ENCODE measurements around the gene IL20RA.

IL20RA gene

GRCh38 chr6:137043710-137044365 lies 927 bp downstream of the IL20RA start:
- DNase-seq, result no peak

- no peak for DNase-seq
Measured at GRCh38 chr6:137040393-137040792, 4.4 kb downstream of the IL20RA start.

GRCh38 chr6:137039010-137039409 lies 5.8 kb downstream of the IL20RA start:
- DNase-seq, result no peak

- no peak for DNase-seq
Measured at GRCh38 chr6:137036566-137037300, 8.0 kb downstream of the IL20RA start.

- peak; percentile 83 for DNase-seq
Measured at GRCh38 chr6:137033828-137034227, 10.9 kb downstream of the IL20RA start.

GRCh38 chr6:137031122-137031521 lies 13.6 kb downstream of the IL20RA start:
- DNase-seq, result no peak

GRCh38 chr6:137028912-137029311 lies 15.9 kb downstream of the IL20RA start:
- DNase-seq, result no peak

- DNase-seq, result peak; percentile 47
Measured at GRCh38 chr6:137025786-137026730, 18.7 kb downstream of the IL20RA start.

GRCh38 chr6:137024237-137024990 lies 20.4 kb downstream of the IL20RA start:
- DNase-seq, result no peak

- no peak for DNase-seq
Measured at GRCh38 chr6:137020776-137021175, 24.0 kb downstream of the IL20RA start.

- DNase-seq, result no peak
Measured at GRCh38 chr6:137019476-137020272, 25.1 kb downstream of the IL20RA start.

- DNase-seq, result no peak
Measured at GRCh38 chr6:137017081-137017480, 27.7 kb downstream of the IL20RA start.

- no peak for DNase-seq
Measured at GRCh38 chr6:137016356-137016755, 28.4 kb downstream of the IL20RA start.

GRCh38 chr6:137015943-137016342 lies 28.8 kb downstream of the IL20RA start:
- DNase-seq, result no peak

- DNase-seq, result no peak
Measured at GRCh38 chr6:137013738-137014602, 30.8 kb downstream of the IL20RA start.

GRCh38 chr6:137013031-137013430 lies 31.7 kb downstream of the IL20RA start:
- DNase-seq, result no peak

GRCh38 chr6:137011406-137011805 lies 33.4 kb downstream of the IL20RA start:
- no peak for DNase-seq

- DNase-seq, result no peak
Measured at GRCh38 chr6:137010128-137010718, 34.5 kb downstream of the IL20RA start.

- DNase-seq, result no peak
Measured at GRCh38 chr6:137008204-137008603, 36.6 kb downstream of the IL20RA start.

- no peak for DNase-seq
Measured at GRCh38 chr6:137006056-137006455, 38.7 kb downstream of the IL20RA start.
